GM19025 (cell line): ENCODE data around the gene MYBPHL.

Source experiments
- ATAC-seq: cut with Tn5 transposase; IDR thresholded peaks from one replicate; pipeline ENCODE4 v1.9.1; 2021; ENCODE audit warnings: mild to moderate bottlenecking, low read depth, moderate library complexity; ENCODE audit not compliant: unreplicated experiment

MYBPHL gene

GRCh38 chr1:109266965-109267364 lies 39.8 kb downstream of the MYBPHL start:
- ATAC-seq, result no peak

- ATAC-seq, result no peak
These were observed 41.0 kb downstream of the MYBPHL start for GRCh38 chr1:109265741-109266330.

GRCh38 chr1:109265016-109265415 lies 41.8 kb downstream of the MYBPHL start:
- ATAC-seq, result no peak

- ATAC-seq, result no peak
These were observed 42.4 kb downstream of the MYBPHL start for GRCh38 chr1:109264379-109264755.

- no peak for ATAC-seq
These were observed 43.0 kb downstream of the MYBPHL start for GRCh38 chr1:109263597-109264378.

GRCh38 chr1:109263234-109263596 lies 43.6 kb downstream of the MYBPHL start:
- ATAC-seq, result no peak

- no peak for ATAC-seq
These were observed 44.4 kb downstream of the MYBPHL start for GRCh38 chr1:109262231-109263055.

GRCh38 chr1:109261578-109261977 lies 45.2 kb downstream of the MYBPHL start:
- ATAC-seq, result no peak

- ATAC-seq, result no peak
These were observed 45.8 kb downstream of the MYBPHL start for GRCh38 chr1:109261006-109261405.

- ATAC-seq, result no peak
These were observed 46.9 kb downstream of the MYBPHL start for GRCh38 chr1:109259674-109260557.

GRCh38 chr1:109258481-109259466 lies 48.0 kb downstream of the MYBPHL start:
- no peak for ATAC-seq

GRCh38 chr1:109257682-109258421 lies 49.0 kb downstream of the MYBPHL start:
- no peak for ATAC-seq

- no peak for ATAC-seq
These were observed 49.7 kb downstream of the MYBPHL start for GRCh38 chr1:109256971-109257681.

GRCh38 chr1:109256085-109256484 lies 50.7 kb downstream of the MYBPHL start:
- ATAC-seq, result no peak

- ATAC-seq, result no peak
These were observed 51.1 kb downstream of the MYBPHL start for GRCh38 chr1:109255678-109256077.

GRCh38 chr1:109255097-109255651 lies 51.6 kb downstream of the MYBPHL start:
- no peak for ATAC-seq

- ATAC-seq, result no peak
These were observed 52.2 kb downstream of the MYBPHL start for GRCh38 chr1:109254621-109255096.
